ENCODE measurements around the gene WNT1.

WNT1 gene

DNA sequence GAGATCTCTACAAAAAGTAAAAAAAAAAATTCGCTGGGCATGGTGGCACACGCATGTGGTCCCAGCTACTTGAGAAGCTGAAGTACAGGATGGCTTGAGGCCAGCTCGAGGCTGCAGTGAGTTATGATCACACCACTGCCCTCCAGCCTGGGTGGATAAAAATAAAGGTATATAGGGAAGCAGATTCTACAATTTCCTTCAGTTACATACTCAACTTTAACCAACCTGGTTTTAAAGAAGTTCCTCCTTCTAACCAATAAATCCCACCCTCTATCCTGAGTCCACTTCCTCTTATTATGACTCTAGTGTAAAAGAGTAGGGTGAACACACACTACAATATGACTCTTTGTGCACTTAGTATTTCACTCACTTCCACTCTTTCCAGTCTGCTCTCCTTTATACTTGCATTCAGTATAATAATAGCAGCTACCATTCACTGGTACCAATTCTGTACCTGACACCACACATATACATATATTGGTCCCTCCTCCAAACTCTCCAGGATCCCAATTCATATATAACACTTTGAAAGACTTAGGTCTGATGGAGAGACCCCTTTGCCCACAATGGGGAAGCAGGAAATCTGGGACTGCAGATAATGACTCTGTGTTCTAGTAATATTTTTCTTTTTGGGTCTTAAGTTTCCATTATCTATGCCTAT is 23.2 kb upstream of the WNT1 start:
- peaks cover 49% of the 10 kb centered on the region for H3K4me1 ChIP-seq (ENCODE audit: low read depth, poor library complexity, severe bottlenecking)
- no peak overlapping the region for H3K27ac ChIP-seq
- TF ChIP-seq, protein P1, sequence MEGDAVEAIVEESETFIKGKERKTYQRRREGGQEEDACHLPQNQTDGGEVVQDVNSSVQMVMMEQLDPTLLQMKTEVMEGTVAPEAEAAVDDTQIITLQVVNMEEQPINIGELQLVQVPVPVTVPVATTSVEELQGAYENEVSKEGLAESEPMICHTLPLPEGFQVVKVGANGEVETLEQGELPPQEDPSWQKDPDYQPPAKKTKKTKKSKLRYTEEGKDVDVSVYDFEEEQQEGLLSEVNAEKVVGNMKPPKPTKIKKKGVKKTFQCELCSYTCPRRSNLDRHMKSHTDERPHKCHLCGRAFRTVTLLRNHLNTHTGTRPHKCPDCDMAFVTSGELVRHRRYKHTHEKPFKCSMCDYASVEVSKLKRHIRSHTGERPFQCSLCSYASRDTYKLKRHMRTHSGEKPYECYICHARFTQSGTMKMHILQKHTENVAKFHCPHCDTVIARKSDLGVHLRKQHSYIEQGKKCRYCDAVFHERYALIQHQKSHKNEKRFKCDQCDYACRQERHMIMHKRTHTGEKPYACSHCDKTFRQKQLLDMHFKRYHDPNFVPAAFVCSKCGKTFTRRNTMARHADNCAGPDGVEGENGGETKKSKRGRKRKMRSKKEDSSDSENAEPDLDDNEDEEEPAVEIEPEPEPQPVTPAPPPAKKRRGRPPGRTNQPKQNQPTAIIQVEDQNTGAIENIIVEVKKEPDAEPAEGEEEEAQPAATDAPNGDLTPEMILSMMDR (conservative IDR thresholded peaks at IDR 0.05; ENCODE audit: low read depth, low read length) = no peak
- H3K4me3 ChIP-seq (IDR thresholded peaks at IDR 0.05; ENCODE audit: insufficient read depth, low read depth, low read length) = no peak overlapping the region
- no peak overlapping the region; the same call in 1 of the 2 replicates for H3K4me2 ChIP-seq
- H2AFZ ChIP-seq (ENCODE audit: low read depth) = no peak overlapping the region
- no peak overlapping the region for H3K9ac ChIP-seq
- H4K20me1 ChIP-seq (ENCODE audit: insufficient read depth) = no peaks in the 10 kb centered on the region
- H3K36me3 ChIP-seq (ENCODE audit: insufficient read depth) = no peaks in the 10 kb centered on the region
- H3K79me2 ChIP-seq (ENCODE audit: insufficient read depth, low read depth) = peaks cover 62% of the 10 kb centered on the region
- H3K27me3 ChIP-seq (ENCODE audit: insufficient read depth, low read depth) = no peaks in the 10 kb centered on the region

DNA sequence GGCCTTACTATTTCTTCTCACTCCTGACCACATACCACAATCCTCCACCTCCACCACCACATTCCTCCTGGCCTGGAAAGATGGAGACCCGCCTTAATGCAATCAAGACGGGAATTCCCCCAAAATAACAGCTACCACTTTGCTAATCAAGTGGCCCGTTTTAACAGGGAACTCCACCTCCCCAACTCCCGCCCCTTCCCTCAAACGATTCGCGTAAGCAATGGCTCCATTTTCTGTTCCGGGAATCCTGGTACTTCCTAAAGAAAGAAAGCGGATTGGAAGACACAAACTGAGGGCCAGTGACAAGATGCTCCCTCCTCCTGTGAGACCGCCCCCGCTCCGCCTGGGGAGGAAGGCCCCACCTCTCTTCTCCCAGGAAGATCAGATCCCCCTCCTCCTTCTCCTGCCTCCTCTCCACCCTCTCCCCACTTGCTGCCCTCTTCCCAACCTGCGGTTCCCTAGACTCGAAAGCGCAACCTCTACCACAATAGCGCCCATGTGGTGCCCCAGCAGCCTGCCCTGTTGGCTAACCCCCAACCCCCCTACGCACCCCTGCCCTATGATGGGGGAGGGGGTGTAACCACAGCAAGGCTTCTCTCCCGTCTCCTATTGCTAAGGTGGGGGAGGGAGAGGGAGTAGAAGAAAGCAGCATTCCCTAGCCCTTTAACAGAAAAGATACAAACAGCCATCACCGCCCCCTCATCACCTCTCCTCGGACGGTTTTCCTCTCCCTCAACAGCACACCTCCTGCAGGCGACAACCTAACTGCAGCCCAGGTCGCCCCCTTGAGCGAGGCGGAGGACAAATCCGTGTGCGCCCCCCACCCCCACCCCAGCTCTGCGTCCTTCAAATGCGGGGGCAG is 21.6 kb upstream of the WNT1 start:
- H3K27me3 ChIP-seq (ENCODE audit: insufficient read depth, low read depth) = no peaks in the 10 kb centered on the region
- no peak overlapping the region for H3K27ac ChIP-seq
- peak overlapping the region; percentile 53 for H3K9ac ChIP-seq
- H2AFZ ChIP-seq (ENCODE audit: low read depth) = peak overlapping the region; percentile 80
- no peak overlapping the region for H3K4me3 ChIP-seq (IDR thresholded peaks at IDR 0.05; ENCODE audit: insufficient read depth, low read depth, low read length)
- no peaks in the 10 kb centered on the region for H4K20me1 ChIP-seq (ENCODE audit: insufficient read depth)
- H3K4me1 ChIP-seq (ENCODE audit: low read depth, poor library complexity, severe bottlenecking) = peaks cover 49% of the 10 kb centered on the region
- H3K4me2 ChIP-seq = peak overlapping the region; percentile 99
- TF ChIP-seq, protein P1 (conservative IDR thresholded peaks at IDR 0.05; ENCODE audit: low read depth, low read length) = no peak
- H3K79me2 ChIP-seq (ENCODE audit: insufficient read depth, low read depth) = peaks cover 51% of the 10 kb centered on the region
- no peaks in the 10 kb centered on the region for H3K36me3 ChIP-seq (ENCODE audit: insufficient read depth)

DNA sequence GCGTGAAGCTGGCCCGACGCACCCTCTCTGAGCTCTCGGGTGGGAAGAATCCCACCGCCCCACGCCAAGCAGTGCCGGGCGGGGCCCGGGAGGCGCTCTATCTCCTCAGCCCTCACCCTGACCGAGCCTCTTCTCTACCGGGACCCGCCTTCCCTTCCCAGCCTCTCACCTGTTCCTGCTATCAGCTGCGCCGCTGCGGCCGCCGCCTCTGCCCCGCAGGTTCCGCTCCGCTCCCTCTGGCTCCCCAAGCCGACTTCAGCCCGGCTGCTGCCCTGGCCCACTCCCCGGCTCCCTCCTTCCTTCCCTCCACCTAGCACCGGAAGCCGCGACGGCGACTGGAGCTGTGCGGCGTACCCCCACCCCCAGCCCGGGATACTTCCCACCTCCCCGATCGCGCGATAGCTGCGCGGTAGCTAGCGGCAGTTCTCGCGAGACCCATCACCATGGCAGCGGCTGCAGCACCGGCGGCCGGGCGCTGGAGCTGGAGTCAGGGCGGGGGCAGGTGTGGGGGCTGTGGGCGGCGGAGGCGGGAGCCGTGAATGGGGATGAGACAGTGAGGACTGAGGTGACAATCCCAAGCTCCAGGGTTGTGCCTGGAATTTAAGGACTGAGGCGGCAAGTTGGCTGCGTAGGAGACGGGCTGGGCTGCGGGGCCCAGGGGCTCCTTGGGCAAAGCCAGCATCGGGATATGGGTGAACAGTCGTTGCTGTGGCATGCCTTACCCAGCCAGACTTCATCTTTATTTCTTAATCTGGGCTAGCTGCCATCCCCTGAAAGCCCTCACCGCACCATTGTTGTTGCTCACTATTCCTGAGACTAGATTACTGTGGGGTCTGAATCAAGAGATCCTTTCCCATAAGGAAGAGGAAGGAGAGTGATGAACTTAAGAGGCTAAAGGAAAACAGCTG is 20.7 kb upstream of the WNT1 start, which contains the start of gene ARF3:
TSS of gene ARF3 (minus strand) at position 347 of the 908 bp plus-strand sequence. CDS start 16,392 bp downstream, outside the sequence.
- Histone ChIP-seq H3K4me3 (IDR thresholded peaks at IDR 0.05; ENCODE audit: insufficient read depth, low read depth, low read length) (no peak within 1 kb of the TSS), H3K27ac (no peak within 1 kb of the TSS; the same call in 1 of the 2 replicates)

More for the DNA sequence above, 20.7 kb upstream of the WNT1 start, which contains the start of gene ARF3:
- Histone ChIP-seq H3K9ac (peak within 1 kb of the TSS; percentile 53), H3K27me3 (ENCODE audit: insufficient read depth, low read depth) (no peaks in the 10 kb centered on the region), H3K4me2 (peak within 1 kb of the TSS; percentile 99), H4K20me1 (ENCODE audit: insufficient read depth) (no peaks in the 10 kb centered on the region), H3K79me2 (ENCODE audit: insufficient read depth, low read depth) (peaks cover 46% of the 10 kb centered on the region), H3K4me1 (ENCODE audit: low read depth, poor library complexity, severe bottlenecking) (peaks cover 47% of the 10 kb centered on the region), H3K36me3 (ENCODE audit: insufficient read depth) (no peaks in the 10 kb centered on the region), H2AFZ (ENCODE audit: low read depth) (peak within 1 kb of the TSS; percentile 80)
- TF ChIP-seq, protein P1 (conservative IDR thresholded peaks at IDR 0.05; ENCODE audit: low read depth, low read length) = no peak
